Stomach smooth muscle (tissue), 2 donors: Measurements from ENCODE around the gene DCTN1.

Experiments used
- H3K27ac ChIP-seq: one replicate; pipeline ENCODE4 v1.7.0; 2013; ENCODE audit warnings: mild to moderate bottlenecking, low read length, inconsistent platforms
- H3K27me3 ChIP-seq, 2 donors: one replicate each; pipeline ENCODE4 v1.7.0; 2013; ENCODE audit warnings: low read length in 2 of 2; ENCODE audit not compliant: insufficient read depth in 2 of 2, control insufficient read depth in 1 of 2
- H3K36me3 ChIP-seq, 2 donors: one replicate each; pipeline ENCODE4 v1.7.0; 2013; ENCODE audit warnings: low read length in 2 of 2; ENCODE audit not compliant: control insufficient read depth in 2 of 2, insufficient read depth in 2 of 2
- H3K4me1 ChIP-seq: one replicate; pipeline ENCODE4 v1.7.0; 2013; ENCODE audit warnings: low read length; ENCODE audit not compliant: control insufficient read depth, insufficient read depth
- H3K4me3 ChIP-seq, 2 donors: one replicate each; pipeline ENCODE4 v1.7.0; 2013; ENCODE audit warnings: low read length in 2 of 2
- H3K9ac ChIP-seq, 2 donors: one replicate each; pipeline ENCODE4 v1.7.0; 2013; ENCODE audit warnings: low read length in 2 of 2, mild to moderate bottlenecking in 1 of 2
- H3K9me3 ChIP-seq, 2 donors: one replicate each; pipeline ENCODE4 v1.7.0; 2013; ENCODE audit warnings: low read length in 2 of 2; ENCODE audit not compliant: control insufficient read depth in 2 of 2
- donor health status: healthy.
- donor health status: Pancreatic carcinoma.

The DCTN1 gene

DNA sequence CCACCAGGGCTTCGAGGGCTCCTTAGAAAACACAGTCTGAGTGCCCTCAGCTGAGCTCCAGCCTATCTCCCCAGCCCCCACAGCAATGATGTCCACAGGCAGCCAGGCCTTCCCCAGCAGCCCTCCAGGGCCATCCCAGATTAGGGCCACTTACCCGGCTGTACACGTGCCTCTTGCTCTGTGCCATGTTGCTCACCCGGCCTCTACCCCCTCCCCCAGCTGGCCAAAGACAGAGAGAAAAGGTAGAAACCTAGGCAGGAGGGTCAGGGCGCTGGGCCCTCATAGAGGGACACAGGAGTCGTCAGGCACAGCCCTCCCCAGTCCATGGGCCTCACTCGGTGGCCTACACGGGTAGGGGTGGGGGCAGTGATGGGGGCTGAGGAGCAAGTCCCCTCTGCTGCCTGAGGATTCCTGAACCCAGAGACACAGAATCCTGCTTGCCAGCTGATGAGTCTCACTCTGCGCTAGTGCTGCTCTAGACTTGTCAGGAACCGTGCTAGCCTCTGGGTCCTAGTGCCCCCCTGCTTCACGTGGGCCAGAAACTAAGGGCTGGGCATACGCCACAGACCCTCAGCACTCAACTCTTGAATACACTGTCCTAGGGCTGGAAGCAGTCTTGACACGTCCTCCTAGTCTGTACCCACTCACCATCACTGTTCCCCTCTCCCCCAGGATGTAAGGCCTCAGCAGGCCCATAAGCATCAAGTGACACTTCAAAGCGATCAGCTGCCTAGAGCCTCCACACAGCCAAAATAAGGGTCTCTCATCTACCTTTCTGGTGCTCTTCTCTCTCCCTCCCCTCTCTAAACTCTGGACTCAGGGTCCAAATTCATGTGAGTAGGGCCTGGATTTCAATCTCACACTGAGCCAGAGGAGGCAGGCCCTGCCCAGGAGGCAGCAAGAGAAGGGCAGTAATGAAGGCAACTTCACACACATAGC lies at the start of gene DCTN1:
DCTN1 (minus strand) TSS at position 461 of the 939 bp plus-strand sequence; CDS start at position 187, 274 bp downstream.
- Histone ChIP-seq H3K36me3 (peaks cover 16 to 22% of the 10 kb centered on the region in 2 donors), H3K27me3 (no peaks in the 10 kb centered on the region), H3K4me3 (peak within 1 kb of the TSS; percentile 49 to 76), H3K27ac (no peak within 1 kb of the TSS), H3K9ac (peak within 1 kb of the TSS; percentile 58 to 73), H3K4me1 (peaks cover 34% of the 10 kb centered on the region), H3K9me3 (no peaks in the 10 kb centered on the region)

DNA sequence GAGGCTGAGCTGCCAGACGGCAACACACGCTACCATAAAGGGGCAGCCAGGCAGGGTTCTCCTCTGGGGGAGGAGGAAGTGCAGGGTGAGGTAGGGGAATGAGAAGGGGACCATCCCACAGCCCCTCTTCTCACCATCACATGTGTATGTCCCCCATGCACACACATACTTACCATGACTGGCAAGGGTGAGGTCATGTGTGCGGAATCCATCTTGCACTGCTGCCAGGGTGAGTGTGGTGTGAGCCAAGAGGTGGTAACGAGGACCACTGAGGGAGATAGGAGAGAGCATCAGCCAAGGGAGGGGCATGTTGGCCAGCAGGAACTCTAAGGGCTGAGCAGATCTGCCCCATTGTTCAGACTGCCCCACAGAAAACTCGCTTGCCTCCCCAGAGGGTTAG lies 48.6 kb upstream of the DCTN1 start:
- no peak overlapping the region for H3K9ac ChIP-seq
- no peaks in the 10 kb centered on the region for H3K4me1 ChIP-seq
- no peaks in the 10 kb centered on the region for H3K9me3 ChIP-seq
- no peaks in the 10 kb centered on the region for H3K27me3 ChIP-seq
- no peak overlapping the region for H3K27ac ChIP-seq
- no peak overlapping the region for H3K4me3 ChIP-seq
- H3K36me3 ChIP-seq, result peaks cover 27 to 45% of the 10 kb centered on the region in 2 donors

DNA sequence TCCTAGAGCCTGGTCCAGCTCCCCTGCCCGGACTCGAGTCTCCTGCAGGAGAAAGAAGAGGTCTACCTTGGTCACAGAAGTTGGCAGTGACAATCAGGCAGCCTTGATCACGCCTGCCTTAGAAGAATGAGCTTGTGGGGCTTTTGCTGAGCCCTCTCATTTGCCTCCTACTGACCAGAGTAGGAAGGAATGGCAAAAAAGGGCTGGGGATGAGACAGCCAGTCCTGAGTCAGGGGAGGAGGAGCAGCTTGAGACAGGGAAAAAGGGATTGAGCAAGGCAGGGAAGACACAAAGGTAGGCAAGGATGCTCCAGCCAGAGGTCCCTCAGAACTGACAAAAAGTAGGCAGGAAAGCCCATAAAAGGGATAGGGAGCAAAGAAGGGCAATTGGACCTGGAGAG lies 47.4 kb upstream of the DCTN1 start:
- H3K27ac ChIP-seq, result no peak overlapping the region
- no peak overlapping the region for H3K9ac ChIP-seq
- H3K27me3 ChIP-seq, result no peaks in the 10 kb centered on the region
- no peak overlapping the region for H3K4me3 ChIP-seq
- H3K36me3 ChIP-seq, result peaks cover 27 to 45% of the 10 kb centered on the region in 2 donors
- no peaks in the 10 kb centered on the region for H3K9me3 ChIP-seq
- H3K4me1 ChIP-seq, result no peaks in the 10 kb centered on the region

DNA sequence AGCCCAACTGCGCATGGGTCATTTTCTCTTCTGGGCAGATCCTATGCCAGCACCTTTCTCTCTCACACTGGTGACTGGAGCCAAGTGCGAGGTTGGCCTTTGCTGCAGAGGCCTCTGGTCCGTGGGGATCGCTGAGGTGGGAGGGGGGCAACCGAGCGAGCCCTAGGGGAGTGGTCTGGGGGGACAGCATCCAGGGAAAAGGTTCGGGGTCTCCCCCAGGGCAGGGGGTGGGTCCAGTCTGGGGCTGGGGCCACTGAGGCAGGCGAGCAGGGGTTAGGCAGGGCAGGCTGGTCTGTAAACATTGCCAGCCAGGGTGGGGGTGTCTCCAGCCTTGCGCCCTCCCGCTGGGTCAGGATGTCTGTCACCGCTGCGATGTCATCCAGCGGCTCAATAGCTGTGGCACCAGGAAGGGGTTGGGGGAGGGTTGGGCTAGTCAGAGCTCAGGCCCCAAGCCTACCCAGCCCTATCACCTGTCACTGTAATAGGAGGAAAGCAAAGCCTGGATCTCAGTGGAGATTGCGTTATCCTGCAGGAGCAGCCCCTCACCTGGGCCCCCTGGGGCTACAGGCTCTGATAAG lies 46.2 kb upstream of the DCTN1 start:
- Histone ChIP-seq H3K4me1 (peaks cover 9% of the 10 kb centered on the region), H3K4me3 (no peak overlapping the region), H3K27ac (no peak overlapping the region), H3K9me3 (no peaks in the 10 kb centered on the region), H3K9ac (no peak overlapping the region), H3K27me3 (no peaks in the 10 kb centered on the region), H3K36me3 (peaks cover 27 to 35% of the 10 kb centered on the region in 2 donors)

DNA sequence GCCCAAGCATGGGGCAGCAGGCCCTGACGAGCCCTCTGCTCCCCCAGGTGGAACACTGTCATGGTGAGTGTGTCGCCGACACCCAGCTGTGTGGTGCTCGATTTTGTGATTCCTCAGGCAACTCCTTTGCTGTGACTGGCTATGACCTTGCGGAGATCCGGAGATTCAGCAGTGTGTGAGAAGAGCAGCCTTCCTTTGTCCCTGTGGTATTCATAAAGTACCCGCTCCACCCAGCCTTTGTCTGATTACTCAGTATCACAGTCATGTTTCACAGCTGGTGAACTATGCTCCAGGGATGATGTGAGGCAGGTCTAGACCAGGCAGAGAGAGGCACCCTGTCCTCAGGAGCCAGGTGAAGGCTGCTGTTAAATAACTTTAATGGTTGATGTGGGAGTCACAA lies 45.4 kb upstream of the DCTN1 start:
- no peaks in the 10 kb centered on the region for H3K9me3 ChIP-seq
- no peak overlapping the region for H3K9ac ChIP-seq
- H3K4me1 ChIP-seq, result peaks cover 12% of the 10 kb centered on the region
- H3K27ac ChIP-seq, result no peak overlapping the region
- peaks cover 26 to 35% of the 10 kb centered on the region in 2 donors for H3K36me3 ChIP-seq
- no peak overlapping the region for H3K4me3 ChIP-seq
- no peaks in the 10 kb centered on the region for H3K27me3 ChIP-seq

DNA sequence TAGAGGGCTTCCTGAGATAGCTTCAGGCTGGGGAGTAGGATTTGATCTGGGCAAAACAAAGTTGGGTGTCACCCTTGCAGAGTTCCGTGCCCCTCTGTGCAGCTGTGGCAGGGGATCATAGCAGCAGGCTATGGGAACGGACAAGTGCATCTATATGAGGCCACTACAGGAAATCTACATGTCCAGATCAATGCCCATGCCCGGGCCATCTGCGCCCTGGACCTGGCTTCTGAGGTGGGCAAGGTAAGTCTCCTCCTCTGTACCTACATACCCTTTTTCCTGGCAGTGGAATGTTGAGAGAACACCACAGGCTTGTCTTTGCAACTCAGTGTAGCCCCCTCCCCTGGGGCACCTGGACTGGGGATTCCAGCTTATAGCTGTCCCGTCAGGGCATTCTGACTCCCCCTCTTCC lies 44.9 kb upstream of the DCTN1 start:
- Histone ChIP-seq H3K9ac (no peak overlapping the region), H3K4me1 (peaks cover 12% of the 10 kb centered on the region), H3K36me3 (peaks cover 21 to 32% of the 10 kb centered on the region in 2 donors), H3K27me3 (no peaks in the 10 kb centered on the region), H3K4me3 (no peak overlapping the region), H3K27ac (no peak overlapping the region), H3K9me3 (no peaks in the 10 kb centered on the region)

DNA sequence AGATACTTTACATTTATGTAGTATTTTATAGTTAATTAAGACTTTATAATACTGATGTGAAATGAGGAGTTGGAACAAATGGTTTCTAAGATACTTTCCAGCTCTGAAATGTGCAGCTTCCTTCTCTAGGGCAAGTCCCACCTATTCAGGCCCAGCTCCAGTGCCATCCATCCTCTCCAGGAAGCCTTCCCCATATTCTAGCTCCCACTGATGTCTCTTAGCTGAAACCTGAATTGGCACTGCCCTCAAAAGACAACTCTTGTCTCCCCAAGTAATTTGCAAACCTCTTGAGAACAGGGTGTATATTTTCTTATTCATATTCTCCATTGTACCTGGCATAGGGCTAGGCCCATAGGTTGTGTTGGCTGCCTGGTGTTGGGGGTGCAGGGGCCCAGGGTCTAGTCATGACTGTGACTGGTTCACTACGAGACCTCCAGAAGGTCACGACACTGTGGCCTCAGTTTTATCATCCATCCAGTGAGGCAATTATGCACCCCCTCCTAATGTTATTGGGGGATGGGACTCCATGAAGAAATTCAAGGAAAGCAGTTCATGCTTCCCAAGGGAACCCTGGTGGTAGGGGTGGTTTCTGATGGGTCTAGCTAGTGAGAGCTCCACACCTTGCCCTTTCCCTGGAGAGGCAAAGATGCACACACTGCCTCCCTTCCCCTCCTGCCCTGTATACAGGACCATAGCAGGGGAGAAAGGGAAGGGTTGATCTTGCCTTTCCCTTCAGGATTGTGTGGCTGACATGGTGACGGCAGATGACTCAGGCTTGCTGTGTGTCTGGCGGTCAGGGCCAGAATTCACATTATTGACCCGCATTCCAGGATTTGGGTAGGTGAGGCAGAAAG lies 44.3 kb upstream of the DCTN1 start:
- Histone ChIP-seq H3K9me3 (no peaks in the 10 kb centered on the region), H3K27me3 (no peaks in the 10 kb centered on the region), H3K36me3 (peaks cover 16 to 27% of the 10 kb centered on the region in 2 donors), H3K9ac (no peak overlapping the region), H3K4me1 (peaks cover 12% of the 10 kb centered on the region), H3K4me3 (no peak overlapping the region), H3K27ac (no peak overlapping the region)

DNA sequence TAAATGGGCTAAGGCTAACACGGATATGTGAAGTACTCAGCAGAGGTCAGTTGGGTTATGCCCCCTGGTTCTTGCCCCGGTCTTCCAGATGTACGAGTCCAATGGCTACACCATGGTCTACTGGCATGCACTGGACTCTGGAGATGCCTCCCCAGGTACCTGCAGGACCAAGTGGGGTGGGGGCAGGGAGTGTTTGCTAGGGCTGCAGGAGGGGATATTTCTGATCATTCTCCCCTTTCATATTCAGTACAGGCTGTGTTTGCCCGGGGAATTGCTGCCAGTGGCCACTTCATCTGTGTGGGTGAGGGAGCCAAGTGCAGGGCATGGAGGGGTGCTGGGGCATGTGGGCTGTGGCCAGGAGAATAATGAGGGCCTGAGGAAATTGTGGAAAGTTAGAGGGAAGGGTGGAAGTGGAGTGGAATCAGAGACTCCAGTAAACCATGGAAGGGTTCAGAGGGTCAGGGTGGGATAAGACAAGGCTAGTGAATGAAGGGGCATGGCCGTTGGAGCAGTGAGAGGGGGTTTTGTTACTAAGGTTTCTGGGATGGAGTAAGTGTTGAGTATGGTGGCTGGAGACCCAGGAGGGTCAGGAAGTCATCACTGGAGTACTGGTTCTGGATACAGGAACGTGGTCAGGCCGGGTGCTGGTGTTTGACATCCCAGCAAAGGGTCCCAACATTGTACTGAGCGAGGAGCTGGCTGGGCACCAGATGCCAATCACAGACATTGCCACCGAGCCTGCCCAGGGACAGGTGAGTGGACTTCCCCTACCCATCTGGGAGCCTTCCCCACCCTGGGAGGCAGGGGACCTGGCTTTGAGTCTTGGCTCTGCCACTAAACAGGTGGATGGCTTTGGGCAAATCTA lies 43.4 kb upstream of the DCTN1 start:
- Histone ChIP-seq H3K4me1 (peaks cover 13% of the 10 kb centered on the region), H3K27me3 (no peaks in the 10 kb centered on the region), H3K9ac (no peak overlapping the region), H3K4me3 (no peak overlapping the region), H3K27ac (no peak overlapping the region), H3K36me3 (peaks cover 12 to 19% of the 10 kb centered on the region in 2 donors), H3K9me3 (no peaks in the 10 kb centered on the region)

DNA sequence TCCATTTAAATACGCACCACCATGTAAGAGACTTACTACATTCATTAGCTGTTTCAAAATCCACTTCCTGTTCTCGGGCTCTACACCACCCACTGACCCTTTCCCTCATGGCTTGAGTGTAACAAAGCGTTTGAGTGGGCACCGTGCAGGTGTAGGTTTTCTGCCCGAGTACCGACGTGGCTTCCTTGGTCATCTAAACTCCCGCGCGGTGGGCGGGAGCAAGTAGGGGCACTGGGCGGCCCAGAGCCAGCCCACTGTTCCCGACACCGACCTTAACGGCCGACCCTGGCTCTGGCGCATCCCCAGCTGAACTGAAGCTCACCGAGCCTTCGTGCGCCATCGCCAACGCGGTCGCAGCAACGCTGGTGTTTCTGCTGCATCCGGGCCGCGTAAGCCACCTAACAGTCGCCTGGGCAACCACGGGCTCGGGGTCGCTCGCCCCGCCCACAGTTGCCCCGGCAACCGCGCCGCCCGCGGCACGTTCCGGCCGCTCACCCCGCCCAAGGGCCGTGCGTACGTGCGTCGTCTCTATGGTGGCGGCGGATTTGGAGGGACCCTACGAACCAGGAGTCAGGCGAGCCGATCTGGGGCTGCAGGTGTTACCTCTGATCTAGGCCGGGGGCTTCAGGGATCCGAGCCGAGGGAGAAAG lies 41.2 kb upstream of the DCTN1 start, which contains the start of the genes C2orf81 and WDR54:
C2orf81 (minus strand) TSS at position 399 of the 650 bp plus-strand sequence; CDS start at position 340, 59 bp downstream.
WDR54 (plus strand) TSS at position 510 of the 650 bp plus-strand sequence. CDS start 424 bp downstream, outside the sequence.
- Histone ChIP-seq H3K27me3 (no peaks in the 10 kb centered on the region), H3K36me3 (peaks cover 0 to 5% of the 10 kb centered on the region in 2 donors), H3K9me3 (no peaks in the 10 kb centered on the region), H3K4me3 (peak within 1 kb of the TSS; percentile 86 to 87), H3K9ac (peak within 1 kb of the TSS; percentile 70 to 71), H3K27ac (peak within 1 kb of the TSS; percentile 41), H3K4me1 (peaks cover 16% of the 10 kb centered on the region)
